Mesodermal cell (in vitro differentiated cells): Measurements from ENCODE around the gene PRICKLE2.

Experiments used
- H3K27ac ChIP-seq: 2 replicates; pipeline ENCODE4 v1.7.0; 2013; ENCODE audit warnings: mild to moderate bottlenecking, low read depth, low read length, moderate library complexity; ENCODE audit not compliant: severe bottlenecking
- H3K36me3 ChIP-seq: 2 replicates; pipeline ENCODE4 v1.7.1; 2013; ENCODE audit warnings: mild to moderate bottlenecking, low read length, moderate library complexity; ENCODE audit not compliant: control insufficient read depth, insufficient read depth
- H3K4me1 ChIP-seq: one replicate; pipeline ENCODE4 v1.7.1; 2013; ENCODE audit warnings: mild to moderate bottlenecking, low read length; ENCODE audit not compliant: insufficient read depth, control insufficient read depth, poor library complexity, severe bottlenecking
- H3K4me3 ChIP-seq: 2 replicates; pipeline ENCODE4 v1.7.0; 2013; ENCODE audit warnings: low read length, control low read depth, mild to moderate bottlenecking; ENCODE audit not compliant: insufficient read depth, poor library complexity, severe bottlenecking; ENCODE audit errors: extremely low read depth
- H3K9me3 ChIP-seq: 2 replicates; pipeline ENCODE4 v1.7.1; 2013; ENCODE audit warnings: mild to moderate bottlenecking, low read length, moderate library complexity; ENCODE audit not compliant: control insufficient read depth
- WGBS, 2 experiments: methylation state at CpG; one replicate each; pipeline ENCODE4 v1.1.5; 2013; ENCODE audit warnings: missing lambda C conversion rate in 2 of 2; ENCODE audit not compliant: insufficient coverage in 2 of 2; 5-methylcytosine and 5-hydroxymethylcytosine counted together

The PRICKLE2 gene

GRCh38 chr3:64266065-64266931, 41.0 kb upstream of the PRICKLE2 start:
- peaks cover 21% of the 10 kb centered on the region for H3K4me1 ChIP-seq
- H3K4me3 ChIP-seq = peak overlapping the region; percentile 76
- peaks cover 10% of the 10 kb centered on the region for H3K9me3 ChIP-seq
- peak overlapping the region; percentile 47 for H3K27ac ChIP-seq
- 47 to 49% methylated on average over 2 to 7 of the region's 7 CpGs for WGBS, 2 experiments
- H3K36me3 ChIP-seq = peaks cover 30% of the 10 kb centered on the region

GRCh38 chr3:64265646-64266045, 40.4 kb upstream of the PRICKLE2 start:
- H3K9me3 ChIP-seq = peaks cover 6% of the 10 kb centered on the region
- peaks cover 23% of the 10 kb centered on the region for H3K4me1 ChIP-seq
- H3K36me3 ChIP-seq = peaks cover 36% of the 10 kb centered on the region
- H3K27ac ChIP-seq = peak overlapping the region; percentile 47
- 57 to 80% methylated on average over 1 of the region's 3 CpGs for WGBS, 2 experiments
- peak overlapping the region; percentile 76 for H3K4me3 ChIP-seq

- H3K9me3 ChIP-seq = no peaks in the 10 kb centered on the region
- peaks cover 29% of the 10 kb centered on the region for H3K4me1 ChIP-seq
- H3K27ac ChIP-seq = peak overlapping the region; percentile 47
- peak overlapping the region; percentile 76 for H3K4me3 ChIP-seq
- peaks cover 47% of the 10 kb centered on the region for H3K36me3 ChIP-seq
- 94 to 100% methylated on average over 4 of the region's 4 CpGs for WGBS, 2 experiments
These were observed 39.3 kb upstream of the PRICKLE2 start for GRCh38 chr3:64264501-64265109.

- H3K27ac ChIP-seq = no peak overlapping the region
- no peak overlapping the region for H3K4me3 ChIP-seq
- peaks cover 29% of the 10 kb centered on the region for H3K4me1 ChIP-seq
- WGBS, 2 experiments = 96 to 100% methylated on average over 2 of the region's 4 CpGs
- no peaks in the 10 kb centered on the region for H3K9me3 ChIP-seq
- H3K36me3 ChIP-seq = peaks cover 58% of the 10 kb centered on the region
These were observed 37.4 kb upstream of the PRICKLE2 start for GRCh38 chr3:64262574-64263114.

GRCh38 chr3:64260431-64260830, 35.2 kb upstream of the PRICKLE2 start:
- Histone ChIP-seq H3K36me3 (peaks cover 73% of the 10 kb centered on the region), H3K4me3 (no peak overlapping the region), H3K27ac (peak overlapping the region; percentile 36), H3K4me1 (peaks cover 40% of the 10 kb centered on the region), H3K9me3 (no peaks in the 10 kb centered on the region)
- WGBS, 2 experiments = 93 to 100% methylated on average over 1 to 2 of the region's 4 CpGs

GRCh38 chr3:64259636-64260035, 34.4 kb upstream of the PRICKLE2 start:
- Histone ChIP-seq H3K9me3 (no peaks in the 10 kb centered on the region), H3K4me1 (peaks cover 36% of the 10 kb centered on the region), H3K4me3 (no peak overlapping the region), H3K36me3 (peaks cover 81% of the 10 kb centered on the region), H3K27ac (no peak overlapping the region)
- 100% methylated on average over 1 of the region's 2 CpGs; no CpG with 5 or more reads in 1 of the 2 experiments for WGBS, 2 experiments

GRCh38 chr3:64257100-64257755, 32.0 kb upstream of the PRICKLE2 start:
- H3K4me1 ChIP-seq = peaks cover 22% of the 10 kb centered on the region
- no peak overlapping the region for H3K27ac ChIP-seq

GRCh38 chr3:64255741-64256340, 30.6 kb upstream of the PRICKLE2 start:
- H3K4me1 ChIP-seq = peaks cover 26% of the 10 kb centered on the region
- 91 to 100% methylated on average over 3 to 4 of the region's 5 CpGs for WGBS, 2 experiments
- no peak overlapping the region for H3K27ac ChIP-seq
- no peak overlapping the region for H3K4me3 ChIP-seq
- no peaks in the 10 kb centered on the region for H3K9me3 ChIP-seq
- peaks cover 82% of the 10 kb centered on the region for H3K36me3 ChIP-seq

More at GRCh38 chr3:64257100-64257755, 32.0 kb upstream of the PRICKLE2 start:
- no peaks in the 10 kb centered on the region for H3K9me3 ChIP-seq
- no peak overlapping the region for H3K4me3 ChIP-seq
- H3K36me3 ChIP-seq = peaks cover 81% of the 10 kb centered on the region

- Histone ChIP-seq H3K4me1 (peaks cover 18% of the 10 kb centered on the region), H3K4me3 (no peak overlapping the region), H3K27ac (no peak overlapping the region), H3K9me3 (no peaks in the 10 kb centered on the region), H3K36me3 (peaks cover 82% of the 10 kb centered on the region)
- WGBS, 2 experiments = 94 to 100% methylated on average over 1 to 2 of the region's 2 CpGs
These were observed 29.2 kb upstream of the PRICKLE2 start for GRCh38 chr3:64254443-64254842.

- no peaks in the 10 kb centered on the region for H3K9me3 ChIP-seq
- peaks cover 79% of the 10 kb centered on the region for H3K36me3 ChIP-seq
- no peak overlapping the region for H3K4me3 ChIP-seq
- 82 to 95% methylated on average over 3 to 5 of the region's 6 CpGs for WGBS, 2 experiments
- H3K27ac ChIP-seq = no peak overlapping the region
- peaks cover 18% of the 10 kb centered on the region for H3K4me1 ChIP-seq
These were observed 28.4 kb upstream of the PRICKLE2 start for GRCh38 chr3:64253689-64254088.
